ENCODE data around the gene SDF2L1. TPM values are rescaled to one million over a fixed set of nuclear protein-coding genes. Genes with fewer than 3 reads are reported as not detected.

SDF2L1 gene
- total and polyA plus RNA-seq, 9 of the 15 experiments (the other 6 are each of a cell fraction or from before 2014, with no cell fraction given): 15.1 to 989 (median 124) TPM

- TF ChIP-seq HMG20A (CRISPR knock-in tag; conservative IDR thresholded peaks at IDR 0.05) (no peak), RFX7 (CRISPR knock-in tag; IDR thresholded peaks at IDR 0.05) (no peak), SMARCC2 (IDR thresholded peaks at IDR 0.05; ENCODE audit: low read depth) (no peak), SPI1 (IDR thresholded peaks at IDR 0.05; ENCODE audit: borderline replicate concordance, low read depth, low read length) (0 out of 2 replicates have a peak, but pooled peaks have one; percentile 16), DNMT1 (IDR thresholded peaks at IDR 0.05) (no peak), NR3C1 (CRISPR knock-in tag; IDR thresholded peaks at IDR 0.05) (no peak), ETV5 (CRISPR knock-in tag; IDR thresholded peaks at IDR 0.05; ENCODE audit: low read depth) (no peak), HNRNPH1 (optimal IDR thresholded peaks at IDR 0.05; ENCODE audit: low read depth, low read length) (no peak), FOS (IDR thresholded peaks at IDR 0.05; ENCODE audit: extremely low read depth, insufficient read length) (no peak), KLF6 (CRISPR knock-in tag; IDR thresholded peaks at IDR 0.05; ENCODE audit: borderline replicate concordance) (no peak), XRCC3 (IDR thresholded peaks at IDR 0.05) (no peak), MCM2 (IDR thresholded peaks at IDR 0.05; ENCODE audit: low read depth) (no peak), DEAF1 (CRISPR knock-in tag; IDR thresholded peaks at IDR 0.05) (no peak), ZKSCAN3 (CRISPR knock-in tag; IDR thresholded peaks at IDR 0.05) (no peak), ZNF140 (CRISPR knock-in tag; IDR thresholded peaks at IDR 0.05) (no peak), FOXO4 (CRISPR knock-in tag; IDR thresholded peaks at IDR 0.05) (no peak), SMAD4 (CRISPR knock-in tag; conservative IDR thresholded peaks at IDR 0.05) (no peak)
Measured at GRCh38 chr22:21665047-21665851, 23.1 kb downstream of the SDF2L1 start (continued).
